Measurements from ENCODE around the gene TIMD4. TPM values are rescaled to one million over a fixed set of nuclear protein-coding genes. Genes with fewer than 3 reads are reported as not detected.
A peak's percentile ranks its signal among the peaks of the same experiment; 100 is the strongest.
"Not testable (repeated sequence)": the region's sequence is repeated elsewhere in the genome, so short reads cannot be mapped to it uniquely, and the experiment has no call there.

TIMD4 gene
- total RNA-seq, 2 donors from 2014 or later = 1.2 to 7.5 TPM

- intact Hi-C loops (cut with DNase I) = no loop called here
Observed at GRCh38 chr5:156936972-156937371, 26.1 kb downstream of the TIMD4 start.

GRCh38 chr5:156934450-156935211 lies 28.4 kb downstream of the TIMD4 start:
- no peak for TF ChIP-seq POLR2A (IDR thresholded peaks at IDR 0.05)
- TF ChIP-seq, protein P1, sequence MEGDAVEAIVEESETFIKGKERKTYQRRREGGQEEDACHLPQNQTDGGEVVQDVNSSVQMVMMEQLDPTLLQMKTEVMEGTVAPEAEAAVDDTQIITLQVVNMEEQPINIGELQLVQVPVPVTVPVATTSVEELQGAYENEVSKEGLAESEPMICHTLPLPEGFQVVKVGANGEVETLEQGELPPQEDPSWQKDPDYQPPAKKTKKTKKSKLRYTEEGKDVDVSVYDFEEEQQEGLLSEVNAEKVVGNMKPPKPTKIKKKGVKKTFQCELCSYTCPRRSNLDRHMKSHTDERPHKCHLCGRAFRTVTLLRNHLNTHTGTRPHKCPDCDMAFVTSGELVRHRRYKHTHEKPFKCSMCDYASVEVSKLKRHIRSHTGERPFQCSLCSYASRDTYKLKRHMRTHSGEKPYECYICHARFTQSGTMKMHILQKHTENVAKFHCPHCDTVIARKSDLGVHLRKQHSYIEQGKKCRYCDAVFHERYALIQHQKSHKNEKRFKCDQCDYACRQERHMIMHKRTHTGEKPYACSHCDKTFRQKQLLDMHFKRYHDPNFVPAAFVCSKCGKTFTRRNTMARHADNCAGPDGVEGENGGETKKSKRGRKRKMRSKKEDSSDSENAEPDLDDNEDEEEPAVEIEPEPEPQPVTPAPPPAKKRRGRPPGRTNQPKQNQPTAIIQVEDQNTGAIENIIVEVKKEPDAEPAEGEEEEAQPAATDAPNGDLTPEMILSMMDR (IDR thresholded peaks at IDR 0.05) = peak in 1 of 4 experiments; percentile 30
- Histone ChIP-seq H3K27me3 (replicated peaks; ENCODE audit: insufficient read depth) (no peaks in the 10 kb centered on the region), H3K4me1 (replicated peaks) (no peaks in the 10 kb centered on the region), H3K36me3 (no peaks in the 10 kb centered on the region), H3K27ac (no peak overlapping the region), H3K9me3 (no peaks in the 10 kb centered on the region), H3K4me3 (no peak overlapping the region)
- intact Hi-C loops (cut with DNase I) = no loop called here
- DNase-seq (ENCODE audit: low spot score) = no peak
- 66% methylated on average over 9 of the region's 9 CpGs for WGBS

More at GRCh38 chr5:156936972-156937371, 26.1 kb downstream of the TIMD4 start:
- Histone ChIP-seq H3K27ac (no peak overlapping the region), H3K27me3 (replicated peaks; ENCODE audit: insufficient read depth) (no peaks in the 10 kb centered on the region), H3K4me3 (no peak overlapping the region), H3K9me3 (no peaks in the 10 kb centered on the region), H3K36me3 (no peaks in the 10 kb centered on the region), H3K4me1 (replicated peaks) (no peaks in the 10 kb centered on the region)
- DNase-seq (ENCODE audit: low spot score) = no peak
- TF ChIP-seq, protein P1 (IDR thresholded peaks at IDR 0.05) = no peak
- no peak for TF ChIP-seq POLR2A (IDR thresholded peaks at IDR 0.05)
- no peak for TF ChIP-seq POLR2AphosphoS5 (IDR thresholded peaks at IDR 0.05)
- WGBS = 60% methylated on average over 2 of the region's 2 CpGs

DNA sequence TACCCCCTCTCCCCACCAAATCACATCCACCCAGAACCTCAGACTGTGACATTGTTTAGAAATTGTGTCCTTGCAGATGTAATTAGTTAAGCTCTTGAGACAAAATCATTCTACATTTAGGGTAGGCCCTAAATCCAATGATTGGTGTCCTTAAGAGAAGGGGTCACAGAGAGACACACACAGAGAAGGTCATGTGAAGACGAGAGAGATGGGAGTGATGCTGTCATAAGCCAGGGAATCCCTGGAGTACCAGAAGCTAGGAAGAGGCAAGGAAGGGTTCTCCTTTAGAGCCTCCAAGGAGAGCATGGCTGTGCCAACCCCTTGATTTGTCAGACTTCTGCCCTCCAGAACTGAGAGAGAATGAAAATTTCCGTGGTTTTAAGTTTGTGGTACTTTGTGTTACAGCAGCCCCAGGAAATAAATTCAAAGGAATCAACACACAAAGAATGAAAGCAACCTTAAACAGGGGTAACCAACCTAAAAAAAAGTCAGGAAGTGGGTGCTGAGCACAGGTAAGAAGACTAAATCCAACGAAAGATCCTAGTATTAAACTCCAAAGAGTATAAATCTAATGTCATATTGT lies 33.6 kb downstream of the TIMD4 start:
- 81% methylated on average over 3 of the region's 3 CpGs for WGBS
- DNase-seq (ENCODE audit: low spot score) = no peak
- no peaks in the 10 kb centered on the region for H3K27me3 ChIP-seq (replicated peaks; ENCODE audit: insufficient read depth)
- H3K27ac ChIP-seq = no peak overlapping the region
- intact Hi-C loops (cut with DNase I) = no loop called here
- no peaks in the 10 kb centered on the region for H3K4me1 ChIP-seq (replicated peaks)
- no peak overlapping the region for H3K4me3 ChIP-seq
- no peaks in the 10 kb centered on the region for H3K9me3 ChIP-seq
- no peaks in the 10 kb centered on the region for H3K36me3 ChIP-seq
- TF ChIP-seq POLR2A (IDR thresholded peaks at IDR 0.05) = no peak

- Histone ChIP-seq H3K27me3 (replicated peaks; ENCODE audit: insufficient read depth) (no peaks in the 10 kb centered on the region), H3K9me3 (no peaks in the 10 kb centered on the region), H3K27ac (no peak overlapping the region), H3K36me3 (no peaks in the 10 kb centered on the region), H3K4me1 (replicated peaks) (no peaks in the 10 kb centered on the region), H3K4me3 (no peak overlapping the region)
- DNase-seq (ENCODE audit: low spot score) = no peak
- no peak for TF ChIP-seq POLR2AphosphoS5 (IDR thresholded peaks at IDR 0.05)
- TF ChIP-seq, protein P1 (IDR thresholded peaks at IDR 0.05) = no peak
- no peak for TF ChIP-seq POLR2A (IDR thresholded peaks at IDR 0.05)
- 88% methylated on average over 1 of the region's 1 CpG for WGBS
- intact Hi-C loops (cut with DNase I) = no loop called here
Observed at GRCh38 chr5:156927545-156927944, 35.5 kb downstream of the TIMD4 start.

DNA sequence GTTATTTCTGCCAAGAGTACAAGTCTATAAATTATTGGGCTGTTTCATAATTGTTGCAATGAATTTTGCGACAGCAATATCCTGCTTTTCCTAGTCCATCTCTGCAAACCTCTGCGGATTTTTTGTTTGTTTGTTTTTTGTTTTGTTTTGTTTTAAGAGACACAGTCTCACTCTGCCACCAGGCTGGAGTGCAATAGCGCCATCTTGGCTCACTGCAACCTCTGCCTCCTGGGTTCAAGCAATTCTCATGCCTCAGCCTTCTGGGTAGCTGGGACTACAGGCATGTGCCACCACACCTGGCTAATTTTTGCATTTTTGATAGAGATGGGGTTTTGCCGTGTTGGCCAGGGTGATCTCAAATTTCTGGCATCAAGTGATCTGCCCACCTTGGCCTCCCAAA lies 37.3 kb downstream of the TIMD4 start:
- H3K9me3 ChIP-seq; H3K36me3 ChIP-seq; H3K4me3 ChIP-seq; intact Hi-C loops (cut with DNase I); DNase-seq (ENCODE audit: low spot score); H3K4me1 ChIP-seq (replicated peaks); H3K27me3 ChIP-seq (replicated peaks; ENCODE audit: insufficient read depth); H3K27ac ChIP-seq: not testable (repeated sequence)
- 50% methylated on average over 4 of the region's 4 CpGs for WGBS

Measured in prostate gland (tissue), 2 donors.